ENCODE measurements around the gene DNASE2B. TPM values are rescaled to one million over a fixed set of nuclear protein-coding genes. Genes with fewer than 3 reads are reported as not detected.

DNASE2B gene
- total RNA-seq: not detected

- H3K4me1 ChIP-seq (ENCODE audit: control insufficient read depth in 3 of 3, insufficient read depth in 3 of 3, low read length in 3 of 3): no peaks in the 10 kb centered on the region
Measured at GRCh38 chr1:84398175-84399155, at the start of gene DNASE2B. TSS of gene DNASE2B (plus strand) at chr1:84398484. CDS start at chr1:84398565, 81 bp downstream.

GRCh38 chr1:84348759-84349158, 49.5 kb upstream of the DNASE2B start:
- Histone ChIP-seq H3K9ac (ENCODE audit: low read depth in 1 of 3, low read length in 3 of 3) (no peak overlapping the region), H3K27ac (ENCODE audit: low read depth, low read length) (no peak overlapping the region), H3K4me1 (ENCODE audit: control insufficient read depth in 3 of 3, insufficient read depth in 3 of 3, low read length in 3 of 3) (peaks cover 0 to 9% (median 9%) of the 10 kb centered on the region in 3 donors), H3K4me3 (ENCODE audit: low read length in 3 of 3) (no peak overlapping the region), H3K9me3 (ENCODE audit: control insufficient read depth in 3 of 3, low read length in 3 of 3) (no peaks in the 10 kb centered on the region), H3K27me3 (ENCODE audit: control insufficient read depth in 3 of 3, insufficient read depth in 3 of 3, low read length in 3 of 3) (no peaks in the 10 kb centered on the region), H3K36me3 (ENCODE audit: control insufficient read depth in 3 of 3, insufficient read depth in 3 of 3, low read length in 3 of 3) (no peaks in the 10 kb centered on the region)

More at GRCh38 chr1:84398175-84399155, at the start of gene DNASE2B:
- Histone ChIP-seq H3K27me3 (ENCODE audit: control insufficient read depth in 3 of 3, insufficient read depth in 3 of 3, low read length in 3 of 3) (no peaks in the 10 kb centered on the region), H3K4me3 (ENCODE audit: low read length in 3 of 3) (no peak within 1 kb of the TSS), H3K36me3 (ENCODE audit: control insufficient read depth in 3 of 3, insufficient read depth in 3 of 3, low read length in 3 of 3) (no peaks in the 10 kb centered on the region), H3K27ac (ENCODE audit: low read depth, low read length) (no peak within 1 kb of the TSS), H3K9me3 (ENCODE audit: control insufficient read depth in 3 of 3, low read length in 3 of 3) (no peaks in the 10 kb centered on the region), H3K9ac (ENCODE audit: low read depth in 1 of 3, low read length in 3 of 3) (no peak within 1 kb of the TSS)

DNA sequence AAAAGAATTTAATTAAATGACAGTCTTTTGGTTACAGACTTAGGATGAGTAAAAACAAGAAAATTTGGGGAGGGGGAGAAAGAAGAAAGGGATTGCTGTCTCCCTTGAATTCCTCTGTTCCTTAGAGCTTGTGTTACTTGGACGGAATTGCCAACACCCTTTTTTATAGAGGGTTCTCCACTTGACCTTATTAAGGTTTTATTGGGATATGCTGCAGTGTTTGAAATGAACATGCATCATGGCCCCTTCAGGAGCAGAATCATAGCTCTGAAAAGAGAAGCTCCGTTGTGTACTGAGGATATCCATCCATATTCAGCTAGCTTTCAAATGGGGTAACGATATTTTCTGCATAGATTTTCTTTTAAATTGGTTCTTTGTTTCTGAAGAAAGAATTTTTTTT, 48.2 kb upstream of the DNASE2B start:
- Histone ChIP-seq H3K27me3 (ENCODE audit: control insufficient read depth in 3 of 3, insufficient read depth in 3 of 3, low read length in 3 of 3) (no peaks in the 10 kb centered on the region), H3K9ac (ENCODE audit: low read depth in 1 of 3, low read length in 3 of 3) (no peak overlapping the region), H3K36me3 (ENCODE audit: control insufficient read depth in 3 of 3, insufficient read depth in 3 of 3, low read length in 3 of 3) (no peaks in the 10 kb centered on the region), H3K4me3 (ENCODE audit: low read length in 3 of 3) (no peak overlapping the region), H3K27ac (ENCODE audit: low read depth, low read length) (no peak overlapping the region), H3K9me3 (ENCODE audit: control insufficient read depth in 3 of 3, low read length in 3 of 3) (no peaks in the 10 kb centered on the region), H3K4me1 (ENCODE audit: control insufficient read depth in 3 of 3, insufficient read depth in 3 of 3, low read length in 3 of 3) (peaks cover 0 to 9% (median 9%) of the 10 kb centered on the region in 3 donors)

DNA sequence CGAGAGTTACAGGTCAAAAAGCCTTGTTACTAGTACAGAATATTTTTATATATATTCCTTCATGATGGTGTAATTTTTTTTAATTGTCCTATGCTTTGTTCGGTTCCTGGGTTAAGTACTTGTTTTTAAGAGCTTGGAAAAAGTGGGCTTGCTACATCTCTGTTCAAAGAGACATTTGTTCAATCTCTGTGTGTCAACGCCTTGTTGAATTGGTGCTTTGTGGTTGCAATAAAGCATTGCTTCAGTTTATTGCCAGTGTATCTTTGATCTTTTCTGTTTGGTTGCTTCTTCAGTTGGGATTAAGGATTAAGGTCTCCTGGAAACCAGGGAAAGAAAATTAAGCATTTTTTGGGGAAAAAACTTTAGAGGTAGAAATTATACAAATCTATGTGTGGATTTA, 47.7 kb upstream of the DNASE2B start:
- no peak overlapping the region for H3K27ac ChIP-seq (ENCODE audit: low read depth, low read length)
- H3K27me3 ChIP-seq (ENCODE audit: control insufficient read depth in 3 of 3, insufficient read depth in 3 of 3, low read length in 3 of 3): no peaks in the 10 kb centered on the region
- no peak overlapping the region for H3K9ac ChIP-seq (ENCODE audit: low read depth in 1 of 3, low read length in 3 of 3)
- H3K9me3 ChIP-seq (ENCODE audit: control insufficient read depth in 3 of 3, low read length in 3 of 3): no peaks in the 10 kb centered on the region
- H3K4me1 ChIP-seq (ENCODE audit: control insufficient read depth in 3 of 3, insufficient read depth in 3 of 3, low read length in 3 of 3): peaks cover 0 to 9% (median 9%) of the 10 kb centered on the region in 3 donors
- no peak overlapping the region for H3K4me3 ChIP-seq (ENCODE audit: low read length in 3 of 3)
- H3K36me3 ChIP-seq (ENCODE audit: control insufficient read depth in 3 of 3, insufficient read depth in 3 of 3, low read length in 3 of 3): no peaks in the 10 kb centered on the region

GRCh38 chr1:84352298-84353106, 45.8 kb upstream of the DNASE2B start:
- H3K9ac ChIP-seq (ENCODE audit: low read depth in 1 of 3, low read length in 3 of 3): no peak overlapping the region
- no peaks in the 10 kb centered on the region for H3K36me3 ChIP-seq (ENCODE audit: control insufficient read depth in 3 of 3, insufficient read depth in 3 of 3, low read length in 3 of 3)
- H3K27ac ChIP-seq (ENCODE audit: low read depth, low read length): no peak overlapping the region
- H3K4me1 ChIP-seq (ENCODE audit: control insufficient read depth in 3 of 3, insufficient read depth in 3 of 3, low read length in 3 of 3): peaks cover 0 to 5% (median 4%) of the 10 kb centered on the region in 3 donors
- H3K27me3 ChIP-seq (ENCODE audit: control insufficient read depth in 3 of 3, insufficient read depth in 3 of 3, low read length in 3 of 3): no peaks in the 10 kb centered on the region
- no peak overlapping the region for H3K4me3 ChIP-seq (ENCODE audit: low read length in 3 of 3)
- H3K9me3 ChIP-seq (ENCODE audit: control insufficient read depth in 3 of 3, low read length in 3 of 3): no peaks in the 10 kb centered on the region

GRCh38 chr1:84353695-84354094, 44.6 kb upstream of the DNASE2B start:
- H3K9ac ChIP-seq (ENCODE audit: low read depth in 1 of 3, low read length in 3 of 3): no peak overlapping the region
- no peak overlapping the region for H3K27ac ChIP-seq (ENCODE audit: low read depth, low read length)
- H3K27me3 ChIP-seq (ENCODE audit: control insufficient read depth in 3 of 3, insufficient read depth in 3 of 3, low read length in 3 of 3): no peaks in the 10 kb centered on the region
- no peaks in the 10 kb centered on the region for H3K36me3 ChIP-seq (ENCODE audit: control insufficient read depth in 3 of 3, insufficient read depth in 3 of 3, low read length in 3 of 3)
- H3K4me3 ChIP-seq (ENCODE audit: low read length in 3 of 3): no peak overlapping the region
- H3K9me3 ChIP-seq (ENCODE audit: control insufficient read depth in 3 of 3, low read length in 3 of 3): no peaks in the 10 kb centered on the region
- H3K4me1 ChIP-seq (ENCODE audit: control insufficient read depth in 3 of 3, insufficient read depth in 3 of 3, low read length in 3 of 3): no peaks in the 10 kb centered on the region

GRCh38 chr1:84355556-84355955, 42.7 kb upstream of the DNASE2B start:
- Histone ChIP-seq H3K9ac (ENCODE audit: low read depth in 1 of 3, low read length in 3 of 3) (no peak overlapping the region), H3K27me3 (ENCODE audit: control insufficient read depth in 3 of 3, insufficient read depth in 3 of 3, low read length in 3 of 3) (no peaks in the 10 kb centered on the region), H3K27ac (ENCODE audit: low read depth, low read length) (no peak overlapping the region), H3K4me1 (ENCODE audit: control insufficient read depth in 3 of 3, insufficient read depth in 3 of 3, low read length in 3 of 3) (no peaks in the 10 kb centered on the region), H3K36me3 (ENCODE audit: control insufficient read depth in 3 of 3, insufficient read depth in 3 of 3, low read length in 3 of 3) (no peaks in the 10 kb centered on the region), H3K4me3 (ENCODE audit: low read length in 3 of 3) (no peak overlapping the region), H3K9me3 (ENCODE audit: control insufficient read depth in 3 of 3, low read length in 3 of 3) (no peaks in the 10 kb centered on the region)

- Histone ChIP-seq H3K9me3 (ENCODE audit: control insufficient read depth in 3 of 3, low read length in 3 of 3) (no peaks in the 10 kb centered on the region), H3K4me3 (ENCODE audit: low read length in 3 of 3) (no peak overlapping the region), H3K36me3 (ENCODE audit: control insufficient read depth in 3 of 3, insufficient read depth in 3 of 3, low read length in 3 of 3) (no peaks in the 10 kb centered on the region), H3K9ac (ENCODE audit: low read depth in 1 of 3, low read length in 3 of 3) (no peak overlapping the region), H3K4me1 (ENCODE audit: control insufficient read depth in 3 of 3, insufficient read depth in 3 of 3, low read length in 3 of 3) (no peaks in the 10 kb centered on the region), H3K27me3 (ENCODE audit: control insufficient read depth in 3 of 3, insufficient read depth in 3 of 3, low read length in 3 of 3) (no peaks in the 10 kb centered on the region), H3K27ac (ENCODE audit: low read depth, low read length) (no peak overlapping the region)
Measured at GRCh38 chr1:84356881-84357280, 41.4 kb upstream of the DNASE2B start.

GRCh38 chr1:84358695-84359094, 39.6 kb upstream of the DNASE2B start:
- Histone ChIP-seq H3K4me3 (ENCODE audit: low read length in 3 of 3) (no peak overlapping the region), H3K4me1 (ENCODE audit: control insufficient read depth in 3 of 3, insufficient read depth in 3 of 3, low read length in 3 of 3) (peaks cover 0 to 3% (median 0%) of the 10 kb centered on the region in 3 donors), H3K27ac (ENCODE audit: low read depth, low read length) (no peak overlapping the region), H3K9ac (ENCODE audit: low read depth in 1 of 3, low read length in 3 of 3) (no peak overlapping the region), H3K27me3 (ENCODE audit: control insufficient read depth in 3 of 3, insufficient read depth in 3 of 3, low read length in 3 of 3) (no peaks in the 10 kb centered on the region), H3K9me3 (ENCODE audit: control insufficient read depth in 3 of 3, low read length in 3 of 3) (no peaks in the 10 kb centered on the region), H3K36me3 (ENCODE audit: control insufficient read depth in 3 of 3, insufficient read depth in 3 of 3, low read length in 3 of 3) (no peaks in the 10 kb centered on the region)

- Histone ChIP-seq H3K27me3 (ENCODE audit: control insufficient read depth in 3 of 3, insufficient read depth in 3 of 3, low read length in 3 of 3) (no peaks in the 10 kb centered on the region), H3K9ac (ENCODE audit: low read depth in 1 of 3, low read length in 3 of 3) (no peak overlapping the region), H3K4me1 (ENCODE audit: control insufficient read depth in 3 of 3, insufficient read depth in 3 of 3, low read length in 3 of 3) (peaks cover 0 to 3% (median 0%) of the 10 kb centered on the region in 3 donors), H3K4me3 (ENCODE audit: low read length in 3 of 3) (no peak overlapping the region), H3K9me3 (ENCODE audit: control insufficient read depth in 3 of 3, low read length in 3 of 3) (no peaks in the 10 kb centered on the region), H3K36me3 (ENCODE audit: control insufficient read depth in 3 of 3, insufficient read depth in 3 of 3, low read length in 3 of 3) (no peaks in the 10 kb centered on the region), H3K27ac (ENCODE audit: low read depth, low read length) (no peak overlapping the region)
Measured at GRCh38 chr1:84360316-84360715, 38.0 kb upstream of the DNASE2B start.
